ENCODE data around the gene OR2M4. TPM values are rescaled to one million over a fixed set of nuclear protein-coding genes. Genes with fewer than 3 reads are reported as not detected.

The OR2M4 gene
- total and polyA plus RNA-seq, 2 of the 4 experiments (the other 2 are of a cell fraction): not detected

GRCh38 chr1:248194117-248194516 is 37.1 kb upstream of the OR2M4 start:
- no peaks in the 10 kb centered on the region for H4K20me1 ChIP-seq (ENCODE audit: insufficient read depth, low read length)
- H3K4me2 ChIP-seq (ENCODE audit: low read depth, low read length): no peak overlapping the region
- no peak overlapping the region for H3K27ac ChIP-seq (ENCODE audit: insufficient read depth, low read length)
- no peak for TF ChIP-seq BHLHE40 (IDR thresholded peaks at IDR 0.05; ENCODE audit: low read depth, low read length)
- no peak for TF ChIP-seq MXI1 (IDR thresholded peaks at IDR 0.05; ENCODE audit: borderline replicate concordance, low read depth, low read length)
- no peak for TF ChIP-seq FOS (IDR thresholded peaks at IDR 0.05; ENCODE audit: low read depth, low read length)
- TF ChIP-seq RCOR1 (IDR thresholded peaks at IDR 0.05; ENCODE audit: insufficient replicate concordance, low read length): no peak
- no peak for TF ChIP-seq MAFK (IDR thresholded peaks at IDR 0.05; ENCODE audit: low read depth, low read length)
- TF ChIP-seq CHD1 (IDR thresholded peaks at IDR 0.05; ENCODE audit: low read depth, low read length): no peak
- H3K14ac ChIP-seq (replicated peaks; ENCODE audit: low read depth, low read length): no peak overlapping the region
- H2BK5ac ChIP-seq (ENCODE audit: low read depth, low read length, poor library complexity, severe bottlenecking): no peak overlapping the region
- dilution Hi-C loops (cut with HindIII; ENCODE audit: low sequenced_read_pairs, unreplicated experiment): no loop called here
- no TSS peak for BruUV-seq (replicated peaks)
- H2BK120ac ChIP-seq (ENCODE audit: low read depth, low read length): no peak overlapping the region
- no peak overlapping the region for H3K23ac ChIP-seq (ENCODE audit: low read depth, low read length)
- H3K9ac ChIP-seq (ENCODE audit: low read depth, low read length): no peak overlapping the region
- no peak overlapping the region for H3K4ac ChIP-seq (ENCODE audit: low read depth, low read length)
- no peaks in the 10 kb centered on the region for H3K27me3 ChIP-seq (ENCODE audit: control insufficient read depth, insufficient read depth, low read length)
- no peak overlapping the region for H3K4me3 ChIP-seq (ENCODE audit: insufficient read depth, low read depth, low read length)
- H3K56ac ChIP-seq (ENCODE audit: extremely low read depth, insufficient read depth, low read length): no peak overlapping the region
- no peak overlapping the region for H2AFZ ChIP-seq (replicated peaks; ENCODE audit: low read length, poor library complexity)
- no peak overlapping the region for H4K5ac ChIP-seq (ENCODE audit: low read depth, low read length)
- no peaks in the 10 kb centered on the region for H3K9me1 ChIP-seq (ENCODE audit: insufficient read depth, low read length)
- in situ Hi-C loops (cut with MboI; ENCODE audit: low sequenced_read_pairs): no loop called here
- no peak overlapping the region for H4K8ac ChIP-seq (ENCODE audit: low read depth in 2 of 2, low read length in 2 of 2)
- H3K18ac ChIP-seq (ENCODE audit: low read depth, low read length): no peak overlapping the region
- peaks cover 8% of the 10 kb centered on the region for H3K9me3 ChIP-seq (ENCODE audit: control insufficient read depth, insufficient read depth, low read length)
- POLR2A ChIA-PET (ENCODE audit: unreplicated experiment): no interaction called here
- no peak overlapping the region for H2BK20ac ChIP-seq (ENCODE audit: low read depth, low read length)
- H3K4me1 ChIP-seq (ENCODE audit: control insufficient read depth, insufficient read depth, low read length): no peaks in the 10 kb centered on the region
- ATAC-seq (ENCODE audit: low read depth): no peak
- no peak overlapping the region for H4K91ac ChIP-seq (ENCODE audit: insufficient read depth, low read depth, low read length)
- H2AK9ac ChIP-seq (replicated peaks; ENCODE audit: low read depth, low read length, poor library complexity): no peak overlapping the region
- H2BK15ac ChIP-seq (ENCODE audit: low read depth, low read length): no peak overlapping the region
- CTCF ChIA-PET: no interaction called here
- H3K79me1 ChIP-seq (ENCODE audit: low read depth in 1 of 2, low read length in 2 of 2): no peaks in the 10 kb centered on the region
- no CpG with 5 or more reads among the region's 1 CpG for WGBS, 2 experiments (ENCODE audit: extremely low coverage in 2 of 2, insufficient read length in 1 of 2)
- no peak overlapping the region for H2AK5ac ChIP-seq (ENCODE audit: low read depth, low read length)
- no peak for DNase-seq
- intact Hi-C loops (cut with micrococcal nuclease): no loop called here
- H3K36me3 ChIP-seq (ENCODE audit: control insufficient read depth, insufficient read depth, low read length): no peaks in the 10 kb centered on the region

All from IMR-90 (cell line).